GM21528 (cell line): ENCODE results near the gene SEMA3B.
"Not testable (repeated sequence)": the region's sequence is repeated elsewhere in the genome, so short reads cannot be mapped to it uniquely, and the experiment has no call there.

Experiments
- ATAC-seq: cut with Tn5 transposase; IDR thresholded peaks from one replicate; pipeline ENCODE4 v1.9.1; 2021; ENCODE audit warnings: mild to moderate bottlenecking, moderate library complexity; ENCODE audit not compliant: unreplicated experiment, low FRiP score

SEMA3B gene

GRCh38 chr3:50237754-50238548 lies 31.0 kb upstream of the SEMA3B start:
- peak; percentile 38 for ATAC-seq

DNA sequence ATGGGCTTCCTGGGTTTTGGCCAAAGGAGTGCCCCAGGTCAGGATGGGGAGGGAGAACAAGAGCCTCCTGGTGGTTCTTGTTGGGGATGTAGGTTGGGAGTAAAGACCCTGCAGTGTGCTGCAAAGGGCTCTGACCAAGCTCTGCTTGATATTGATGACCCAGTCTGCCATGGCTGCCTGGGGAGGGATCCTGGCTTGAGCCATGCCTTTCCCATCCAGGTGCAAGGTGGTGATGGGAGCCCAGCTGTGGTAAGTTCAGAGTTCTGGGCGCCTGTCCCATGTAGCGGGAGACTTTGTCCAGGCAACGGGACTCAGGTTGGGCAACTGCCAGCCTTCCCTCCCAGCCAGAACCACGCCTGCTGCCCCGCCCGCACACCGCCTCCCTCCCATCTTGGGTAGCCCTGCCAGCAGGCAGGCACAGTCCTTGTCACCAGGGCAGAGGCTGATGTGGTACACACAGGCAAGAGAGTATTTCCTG lies 30.4 kb upstream of the SEMA3B start:
- ATAC-seq = no peak

DNA sequence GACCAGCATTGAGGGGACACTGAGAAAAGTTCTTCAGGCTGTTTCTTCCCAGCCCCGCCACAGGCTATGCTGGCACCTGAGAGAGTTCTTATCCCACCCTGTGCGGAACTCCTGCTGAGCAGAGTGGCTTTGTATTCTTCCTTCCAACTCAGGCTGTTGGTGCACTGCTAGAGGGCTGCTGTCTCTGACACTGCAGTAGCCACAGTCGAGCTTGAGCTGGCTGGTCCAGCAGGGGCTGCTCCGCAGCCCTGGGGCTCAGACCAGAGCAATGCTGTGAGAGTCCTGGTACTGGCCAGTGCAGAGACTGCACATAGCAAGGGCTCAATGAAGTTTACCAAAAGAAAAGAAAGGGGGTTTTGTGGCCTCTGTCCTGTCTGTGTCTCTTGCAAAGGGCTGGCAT lies 29.3 kb upstream of the SEMA3B start:
- no peak for ATAC-seq

DNA sequence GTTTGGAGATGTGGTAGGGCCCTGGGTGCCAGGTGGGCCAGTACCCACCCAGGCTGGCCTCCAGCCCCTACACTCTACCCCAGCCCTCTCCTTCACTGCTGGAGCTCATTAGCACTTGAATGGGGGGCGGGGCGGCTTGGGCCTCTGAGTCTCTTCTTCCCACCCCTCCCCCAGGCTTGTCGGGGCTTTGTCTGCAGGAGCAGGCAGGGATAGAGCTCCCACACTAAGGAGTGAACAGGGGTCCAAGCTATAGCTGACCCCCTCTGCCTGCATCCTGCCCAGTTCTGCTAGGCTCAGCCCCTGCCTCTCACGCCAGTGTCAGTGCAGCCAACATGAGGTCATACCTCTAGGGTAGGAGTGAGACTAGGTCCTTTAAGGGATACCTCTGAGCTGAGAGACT lies 27.8 kb upstream of the SEMA3B start:
- no peak for ATAC-seq

DNA sequence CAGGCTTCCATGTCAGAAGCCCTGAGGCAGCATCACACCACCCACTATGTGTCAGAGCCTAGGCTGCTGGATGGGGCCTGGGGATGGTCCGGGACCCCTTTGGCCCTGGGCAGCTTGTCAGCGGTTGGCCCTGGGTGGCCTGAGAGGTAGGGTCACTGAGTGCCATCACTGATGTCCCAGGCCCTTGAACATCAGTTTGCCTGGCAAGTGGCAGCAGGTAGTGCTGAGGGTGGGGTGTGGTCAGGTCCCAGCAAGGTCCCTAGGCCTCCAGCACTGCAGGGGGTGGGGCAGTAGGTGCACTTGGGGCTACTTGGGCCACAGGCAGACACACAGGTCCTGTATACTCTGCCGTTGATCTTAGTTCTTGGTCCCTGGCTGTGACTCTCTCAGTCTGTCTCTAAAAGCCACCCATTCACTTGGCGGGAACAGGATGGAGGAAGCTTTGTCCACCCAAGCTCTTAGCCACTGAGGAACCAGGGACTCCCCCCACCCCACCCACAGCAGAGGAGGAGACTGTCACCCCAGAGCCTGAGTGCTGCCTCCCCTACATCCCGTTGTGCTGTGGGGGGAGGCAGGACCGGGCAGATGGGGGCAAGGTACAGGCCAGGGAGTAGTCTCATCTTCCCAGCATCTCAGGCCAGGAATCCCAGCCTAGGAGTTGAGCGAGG lies 27.1 kb upstream of the SEMA3B start:
- no peak for ATAC-seq

DNA sequence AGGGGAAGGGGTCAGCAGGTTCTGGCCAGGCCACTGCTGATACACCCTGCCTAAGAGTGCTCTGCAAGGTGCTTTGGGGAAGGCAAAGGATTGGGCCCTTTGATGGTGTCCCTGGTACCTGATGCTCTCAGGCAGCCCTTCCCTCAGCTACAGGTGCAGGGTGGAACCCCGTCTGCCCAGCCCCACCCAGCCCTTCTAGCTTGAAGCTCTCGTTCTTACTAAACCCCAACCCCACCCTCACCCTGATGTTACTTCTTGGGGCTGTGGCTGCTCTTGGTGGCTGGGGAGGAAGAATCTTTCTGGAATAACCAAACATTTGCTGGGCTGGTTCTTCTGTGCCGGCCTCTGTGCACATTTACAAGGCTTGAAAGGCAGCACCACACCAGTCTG lies 26.6 kb upstream of the SEMA3B start:
- ATAC-seq = no peak

- ATAC-seq = no peak
Observed at GRCh38 chr3:50242851-50243542, 25.9 kb upstream of the SEMA3B start.

GRCh38 chr3:50243543-50243895 lies 25.4 kb upstream of the SEMA3B start:
- ATAC-seq = no peak

DNA sequence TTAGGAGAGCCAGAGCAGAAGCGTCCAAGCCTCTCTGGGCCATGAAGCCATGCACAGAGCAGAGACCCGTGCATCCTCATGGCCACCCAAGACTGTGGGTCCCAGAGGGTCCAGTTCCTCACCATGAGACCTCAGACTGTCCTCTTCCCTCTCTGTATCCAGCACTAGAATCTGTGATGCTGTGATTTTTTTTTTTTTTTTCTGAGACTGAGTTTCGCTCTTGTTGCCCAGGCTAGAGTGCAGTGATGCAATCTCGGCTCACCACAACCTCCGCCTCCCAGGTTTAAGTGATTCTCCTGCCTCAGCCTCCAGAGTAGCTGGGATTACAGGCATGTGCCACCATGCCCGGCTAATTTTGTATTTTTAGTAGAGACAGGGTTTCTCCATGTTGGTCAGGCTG lies 24.1 kb upstream of the SEMA3B start:
- ATAC-seq = not testable (repeated sequence)

- ATAC-seq = no peak
Observed at GRCh38 chr3:50245251-50245745, 23.6 kb upstream of the SEMA3B start.

- ATAC-seq = peak; percentile 65
Observed at GRCh38 chr3:50245831-50246516, 23.0 kb upstream of the SEMA3B start.

- peak; percentile 43 for ATAC-seq
Observed at GRCh38 chr3:50246517-50246954, 22.4 kb upstream of the SEMA3B start.

DNA sequence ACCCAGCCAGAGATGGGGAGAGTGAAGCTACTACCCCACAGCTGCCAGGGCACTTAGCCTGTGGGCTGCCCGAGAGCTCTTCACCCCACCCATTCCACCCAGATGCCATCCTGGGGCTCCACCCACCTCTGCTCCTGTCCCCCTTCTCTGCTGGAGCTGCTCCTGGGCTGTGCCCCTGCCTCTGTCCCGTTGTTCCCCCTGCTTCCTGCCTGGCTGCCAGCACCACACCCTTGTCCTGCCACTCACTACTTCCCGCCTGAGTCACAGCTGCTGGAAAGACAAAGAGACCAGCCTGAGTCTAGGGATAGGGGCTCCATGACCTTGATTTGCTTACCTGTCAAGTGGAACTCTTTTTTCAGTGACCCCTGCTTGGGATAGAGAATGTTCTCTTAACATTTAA lies 20.6 kb upstream of the SEMA3B start:
- no peak for ATAC-seq

DNA sequence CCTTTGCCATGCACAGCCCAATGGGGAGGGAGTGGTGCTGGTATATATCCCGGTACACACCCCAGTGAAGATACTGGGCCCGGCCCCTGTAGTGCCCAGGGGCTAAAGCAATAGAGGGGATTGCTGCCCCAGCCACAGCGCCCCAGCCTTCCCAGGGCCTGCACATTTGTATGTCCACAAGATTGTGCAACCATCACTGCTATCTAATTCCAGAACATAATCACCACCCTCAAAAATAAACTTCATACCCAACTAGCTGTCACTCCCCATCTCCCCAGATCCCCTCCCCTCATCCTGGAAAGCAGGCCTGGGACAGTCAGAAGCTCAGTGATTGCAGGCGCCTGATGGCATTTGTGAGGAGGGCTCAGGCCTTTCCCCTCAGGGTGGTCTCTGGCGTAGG lies 19.5 kb upstream of the SEMA3B start:
- ATAC-seq = no peak

GRCh38 chr3:50250514-50250913 lies 18.4 kb upstream of the SEMA3B start:
- ATAC-seq = no peak

GRCh38 chr3:50251220-50251619 lies 17.7 kb upstream of the SEMA3B start:
- no peak for ATAC-seq

GRCh38 chr3:50254577-50255250 lies 14.2 kb upstream of the SEMA3B start:
- no peak for ATAC-seq

GRCh38 chr3:50255251-50255615 lies 13.7 kb upstream of the SEMA3B start:
- no peak for ATAC-seq

DNA sequence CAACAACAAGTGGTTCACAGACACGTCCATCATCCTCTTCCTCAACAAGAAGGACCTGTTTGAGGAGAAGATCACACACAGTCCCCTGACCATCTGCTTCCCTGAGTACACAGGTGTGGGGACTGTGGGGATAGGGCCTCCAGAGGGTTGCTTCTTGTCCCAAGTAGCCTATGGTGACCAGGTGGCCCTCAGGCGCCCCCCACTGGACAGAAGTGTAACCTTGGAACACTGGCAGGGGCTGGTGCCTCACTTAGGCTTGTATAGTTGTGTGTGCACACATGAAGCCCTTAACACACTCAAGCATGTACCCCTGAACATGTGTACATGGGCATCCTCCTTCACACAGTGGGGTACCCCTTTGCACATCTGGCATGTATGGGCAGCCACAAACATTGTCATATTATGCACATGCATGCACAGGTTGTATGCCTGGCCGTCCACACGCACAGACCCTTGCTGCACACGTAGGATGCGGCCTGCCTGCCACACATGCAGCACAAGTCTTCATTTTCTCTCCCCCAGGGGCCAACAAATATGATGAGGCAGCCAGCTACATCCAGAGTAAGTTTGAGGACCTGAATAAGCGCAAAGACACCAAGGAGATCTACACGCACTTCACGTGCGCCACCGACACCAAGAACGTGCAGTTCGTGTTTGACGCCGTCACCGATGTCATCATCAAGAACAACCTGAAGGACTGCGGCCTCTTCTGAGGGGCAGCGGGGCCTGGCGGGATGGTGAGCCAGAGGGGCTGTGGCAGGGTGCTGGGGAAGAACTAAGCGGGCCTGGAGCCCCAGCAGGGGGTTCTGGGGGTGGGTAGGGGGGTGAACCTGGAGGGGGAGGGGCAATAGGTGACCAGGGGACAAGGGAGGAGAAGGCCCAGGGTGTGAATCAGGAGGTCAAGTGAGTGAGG lies 11.7 kb upstream of the SEMA3B start:
- no peak for ATAC-seq
